Stomach (tissue), 9 donors: ENCODE results near the gene OVOL2. TPM values are rescaled to one million over a fixed set of nuclear protein-coding genes. Genes with fewer than 3 reads are reported as not detected.

Source experiments
- DNase-seq, 2 donors: peaks; one replicate each; pipeline versions ENCODE4 v3.0.0 to v3.0.0-alpha.2; 2013 to 2019
- H3K27ac ChIP-seq, 5 donors: fragments of 200-600 bp in 4 of 5; sonication (generic) in 4 of 5; one replicate each; pipeline ENCODE4 v1.5.1; 2013 to 2019; ENCODE audit warnings: mild to moderate bottlenecking in 1 of 5, moderate library complexity in 1 of 5
- H3K27me3 ChIP-seq, 3 donors: fragments of 200-600 bp; sonication (generic); one replicate each; pipeline ENCODE4 v1.5.1; 2017 to 2019; ENCODE audit warnings: mixed run types in 1 of 3
- H3K36me3 ChIP-seq, 4 donors: fragments of 200-600 bp; sonication (generic); 1 replicate in 3 of 4; 2 replicates in 1 of 4; pipeline ENCODE4 v1.5.1; 2016 to 2019
- H3K4me1 ChIP-seq, 4 donors: fragments of 200-600 bp; sonication (generic); one replicate each; pipeline ENCODE4 v1.5.1; 2016 to 2019
- H3K4me3 ChIP-seq, 4 donors: fragments of 200-600 bp; sonication (generic) in 3 of 4; one replicate each; pipeline ENCODE4 v1.5.1; 2016 to 2019; ENCODE audit warnings: mild to moderate bottlenecking in 1 of 4
- H3K9me3 ChIP-seq, 4 donors: fragments of 200-600 bp; sonication (generic); one replicate each; pipeline ENCODE4 v1.5.1; 2016 to 2019
- EP300 ChIP-seq: sonication (generic); formaldehyde crosslinking; IDR thresholded peaks from one replicate; pipeline ENCODE4 v1.6.1; 2017; ENCODE audit warnings: antibody characterized with exemption
- POLR2A ChIP-seq, 4 donors: fragments of 450-650 bp; IDR thresholded peaks; one replicate each; pipeline ENCODE4 v1.6.1; 2016; ENCODE audit warnings: antibody characterized with exemption in 4 of 4, control low read depth in 2 of 4, mild to moderate bottlenecking in 1 of 4, moderate library complexity in 1 of 4
- POLR2AphosphoS5 ChIP-seq, 3 donors: sonication (generic); formaldehyde crosslinking; IDR thresholded peaks; one replicate each; pipeline ENCODE4 v1.6.1; 2016; ENCODE audit warnings: antibody characterized with exemption in 3 of 3
- WGBS, 5 donors: extraction: QIAGEN DNeasy Blood & Tissue Kit in 3 of 5; methylation state at CpG; one replicate each; pipeline versions ENCODE4 v1.1.5 to v1.1.7; 2013 to 2018; 5-methylcytosine and 5-hydroxymethylcytosine counted together
- intact Hi-C: fragments of 100-400 bp; cut with DNase I; formaldehyde crosslinking; loops from one replicate; pipeline ENCODE4 v1.15.1; 2023; ENCODE audit warnings: low total_unique reads
- polyA plus RNA-seq, 3 donors: library from polyadenylated mRNA; stranded (reverse); fragments of 200-250 nt; gene quantifications; one replicate each; pipeline ENCODE4 v1.2.3, GENCODE V29; 2013
- total RNA-seq, 5 donors: library from RNA; depleted of rRNA; stranded (reverse); fragments of >200 nt; gene quantifications; one replicate each; pipeline versions ENCODE4 v1.1.0 to v1.2.3, GENCODE V29; 2014 to 2016
- TF ChIP-seq, protein P1 (sequence below), 7 experiments: fragments of 450-650 bp in 4 of 7; fragments of 200-600 bp in 3 of 7; sonication (generic) in 3 of 7; IDR thresholded peaks; one replicate each; pipeline ENCODE4 v1.5.1; 2016 to 2019; ENCODE audit warnings: antibody characterized with exemption in 7 of 7, control low read depth in 2 of 7, mild to moderate bottlenecking in 1 of 7
- donor health status: healthy with polysubstance abuse.
- donor health status: Bipolar disorder and iron deficiency.
- donor health status: healthy.

The OVOL2 gene
- total and polyA plus RNA-seq, 8 donors = 5.0 to 58.3 (median 13.9) TPM

GRCh38 chr20:18007534-18008292 is 50.0 kb downstream of the OVOL2 start:
- H3K4me1 ChIP-seq = peaks cover 15 to 37% (median 34%) of the 10 kb centered on the region in 4 donors
- H3K27me3 ChIP-seq = no peaks in the 10 kb centered on the region
- DNase-seq = peak; percentile 62 to 64
- intact Hi-C loops = loop anchor here (10.0 kb wide), 1 partner anchor 503 kb away; no protein-coding TSS in a partner anchor
- H3K9me3 ChIP-seq = no peaks in the 10 kb centered on the region
- peak overlapping the region; percentile 51 to 71 (median 67) for H3K27ac ChIP-seq
- 36 to 51% (median 39%) methylated on average over 16 to 19 of the region's 19 CpGs for WGBS, 5 donors
- no peaks in the 10 kb centered on the region for H3K36me3 ChIP-seq
- TF ChIP-seq POLR2AphosphoS5 (IDR thresholded peaks at IDR 0.05) (no peak), POLR2A (IDR thresholded peaks at IDR 0.05) (no peak), EP300 (no peak)
- TF ChIP-seq, protein P1, sequence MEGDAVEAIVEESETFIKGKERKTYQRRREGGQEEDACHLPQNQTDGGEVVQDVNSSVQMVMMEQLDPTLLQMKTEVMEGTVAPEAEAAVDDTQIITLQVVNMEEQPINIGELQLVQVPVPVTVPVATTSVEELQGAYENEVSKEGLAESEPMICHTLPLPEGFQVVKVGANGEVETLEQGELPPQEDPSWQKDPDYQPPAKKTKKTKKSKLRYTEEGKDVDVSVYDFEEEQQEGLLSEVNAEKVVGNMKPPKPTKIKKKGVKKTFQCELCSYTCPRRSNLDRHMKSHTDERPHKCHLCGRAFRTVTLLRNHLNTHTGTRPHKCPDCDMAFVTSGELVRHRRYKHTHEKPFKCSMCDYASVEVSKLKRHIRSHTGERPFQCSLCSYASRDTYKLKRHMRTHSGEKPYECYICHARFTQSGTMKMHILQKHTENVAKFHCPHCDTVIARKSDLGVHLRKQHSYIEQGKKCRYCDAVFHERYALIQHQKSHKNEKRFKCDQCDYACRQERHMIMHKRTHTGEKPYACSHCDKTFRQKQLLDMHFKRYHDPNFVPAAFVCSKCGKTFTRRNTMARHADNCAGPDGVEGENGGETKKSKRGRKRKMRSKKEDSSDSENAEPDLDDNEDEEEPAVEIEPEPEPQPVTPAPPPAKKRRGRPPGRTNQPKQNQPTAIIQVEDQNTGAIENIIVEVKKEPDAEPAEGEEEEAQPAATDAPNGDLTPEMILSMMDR (IDR thresholded peaks at IDR 0.05) = no peak
- no peak overlapping the region for H3K4me3 ChIP-seq

- 37 to 61% (median 53%) methylated on average over 7 of the region's 7 CpGs for WGBS, 5 donors
- TF ChIP-seq POLR2A (IDR thresholded peaks at IDR 0.05) (no peak), EP300 (no peak), POLR2AphosphoS5 (IDR thresholded peaks at IDR 0.05) (peak in 2 of 3 donors; percentile 31 to 75)
- TF ChIP-seq, protein P1 (IDR thresholded peaks at IDR 0.05) = no peak
These were observed 51.0 kb downstream of the OVOL2 start for GRCh38 chr20:18006684-18007083.

GRCh38 chr20:18005990-18006364 is 51.7 kb downstream of the OVOL2 start:
- intact Hi-C loops = loop anchor here (10.0 kb wide), 1 partner anchor 501 kb away; no protein-coding TSS in a partner anchor
- peak overlapping the region in 3 of 5 donors; percentile 11 to 38 (median 24) for H3K27ac ChIP-seq
- no peaks in the 10 kb centered on the region for H3K36me3 ChIP-seq
- H3K9me3 ChIP-seq = no peaks in the 10 kb centered on the region
- peak in 1 of 2 donors; percentile 31 for DNase-seq
- H3K4me3 ChIP-seq = no peak overlapping the region
- peak in 1 of 3 donors; percentile 11 for TF ChIP-seq POLR2AphosphoS5 (IDR thresholded peaks at IDR 0.05)
- TF ChIP-seq, protein P1 (IDR thresholded peaks at IDR 0.05) = no peak
- no peak for TF ChIP-seq EP300
- no peak for TF ChIP-seq POLR2A (IDR thresholded peaks at IDR 0.05)
- WGBS, 5 donors = 49 to 65% (median 53%) methylated on average over 6 of the region's 6 CpGs
- H3K4me1 ChIP-seq = peaks cover 15 to 46% (median 38%) of the 10 kb centered on the region in 4 donors
- no peaks in the 10 kb centered on the region for H3K27me3 ChIP-seq

More at GRCh38 chr20:18006684-18007083, 51.0 kb downstream of the OVOL2 start:
- H3K36me3 ChIP-seq = no peaks in the 10 kb centered on the region
- intact Hi-C loops = loop anchor here (10.0 kb wide), 1 partner anchor 502 kb away; no protein-coding TSS in a partner anchor
- H3K27ac ChIP-seq = peak overlapping the region; percentile 57 to 71 (median 67)
- H3K4me3 ChIP-seq = no peak overlapping the region
- H3K4me1 ChIP-seq = peaks cover 15 to 39% (median 34%) of the 10 kb centered on the region in 4 donors
- no peaks in the 10 kb centered on the region for H3K9me3 ChIP-seq
- H3K27me3 ChIP-seq = no peaks in the 10 kb centered on the region
- peak; percentile 53 to 62 for DNase-seq

GRCh38 chr20:18005170-18005989 is 52.3 kb downstream of the OVOL2 start:
- 84 to 91% (median 85%) methylated on average over 21 of the region's 21 CpGs for WGBS, 5 donors
- Histone ChIP-seq H3K27ac (peak overlapping the region in 3 of 5 donors; percentile 11 to 38 (median 24)), H3K4me3 (no peak overlapping the region), H3K27me3 (no peaks in the 10 kb centered on the region), H3K4me1 (peaks cover 15 to 48% (median 40%) of the 10 kb centered on the region in 4 donors), H3K9me3 (no peaks in the 10 kb centered on the region), H3K36me3 (no peaks in the 10 kb centered on the region)
- no peak for TF ChIP-seq EP300
- TF ChIP-seq, protein P1 (IDR thresholded peaks at IDR 0.05) = no peak
- TF ChIP-seq POLR2A (IDR thresholded peaks at IDR 0.05) = no peak
- TF ChIP-seq POLR2AphosphoS5 (IDR thresholded peaks at IDR 0.05) = no peak
- intact Hi-C loops = loop anchor here (10.0 kb wide), 1 partner anchor 501 kb away; no protein-coding TSS in a partner anchor
- DNase-seq = peak in 1 of 2 donors; percentile 9
